Astrocyte of the cerebellum (primary cell): ENCODE measurements around the gene MYO5A.

Experiments used
- DNase-seq: peaks from one replicate; pipeline ENCODE4 v3.0.0-alpha.2; 2011; ENCODE audit warnings: low read depth
- H3K4me3 ChIP-seq: 2 replicates; pipeline ENCODE4 v1.5.1; 2011; ENCODE audit warnings: mild to moderate bottlenecking, low read depth, low read length, moderate library complexity
- CTCF ChIP-seq: IDR thresholded peaks from 2 replicates; pipeline ENCODE4 v1.5.1; 2012; ENCODE audit warnings: low read length, low read depth, moderate library complexity, mild to moderate bottlenecking; ENCODE audit errors: missing control alignments
- in situ Hi-C: cut with HindIII; loops from 2 replicates; pipeline ENCODE4 v1.10.0; 2017; ENCODE audit warnings: low sequenced_read_pairs

Gene MYO5A

GRCh38 chr15:52385670-52386069 is 143.0 kb downstream of the MYO5A start:
- TF ChIP-seq CTCF = no peak
- DNase-seq = no peak
- in situ Hi-C loops = no loop called here
- no peak overlapping the region for H3K4me3 ChIP-seq

- no peak for DNase-seq
- TF ChIP-seq CTCF = no peak
- in situ Hi-C loops = no loop called here
- no peak overlapping the region for H3K4me3 ChIP-seq
These were observed 145.5 kb downstream of the MYO5A start for GRCh38 chr15:52383100-52383588.

- H3K4me3 ChIP-seq = no peak overlapping the region
- TF ChIP-seq CTCF = no peak
- DNase-seq = no peak
- in situ Hi-C loops = no loop called here
These were observed 146.0 kb downstream of the MYO5A start for GRCh38 chr15:52382647-52383046.

GRCh38 chr15:52379395-52380106 is 149.1 kb downstream of the MYO5A start:
- no peak for DNase-seq
- no peak for TF ChIP-seq CTCF
- in situ Hi-C loops = no loop called here
- H3K4me3 ChIP-seq = no peak overlapping the region

GRCh38 chr15:52378746-52379394 is 149.8 kb downstream of the MYO5A start:
- in situ Hi-C loops = no loop called here
- no peak for TF ChIP-seq CTCF
- H3K4me3 ChIP-seq = no peak overlapping the region
- DNase-seq = no peak

- no peak for DNase-seq
- TF ChIP-seq CTCF = no peak
- in situ Hi-C loops = no loop called here
- H3K4me3 ChIP-seq = no peak overlapping the region
These were observed 158.7 kb downstream of the MYO5A start for GRCh38 chr15:52370010-52370409.
